SU-DHL-6 (cell line): Measurements from ENCODE around the gene COBLL1.

ENCODE experiments used
- CTCF ChIP-seq: fragments of 200-600 bp; sonication (generic); IDR thresholded peaks from one replicate; pipeline ENCODE4 v1.5.1; 2017; ENCODE audit warnings: antibody characterized with exemption, mild to moderate bottlenecking, low read length, moderate library complexity; ENCODE audit not compliant: insufficient read depth, poor library complexity, severe bottlenecking
- EZH2phosphoT487 ChIP-seq: fragments of 200-600 bp; sonication (generic), shearing (Covaris generic); conservative IDR thresholded peaks from 2 replicates; pipeline ENCODE4 v1.6.1; 2018; ENCODE audit warnings: mild to moderate bottlenecking, antibody characterized with exemption, low read length, moderate library complexity, mixed read lengths

GRCh38 chr2:164664070-164664469, 177.6 kb downstream of the COBLL1 start:
- no peak for TF ChIP-seq CTCF
- TF ChIP-seq EZH2phosphoT487, result no peak
